GF-D8 (cell line): ENCODE results near the gene GPR132.
A peak's percentile ranks its signal among the peaks of the same experiment; 100 is the strongest.

Experiments
- DNase-seq: peaks from one replicate; lab custom pipeline; 2025; lab: John Stamatoyannopoulos, UW

The GPR132 gene

GRCh38 chr14:105020815-105021655, 44.2 kb downstream of the GPR132 start, which contains the start of gene CDCA4:
Gene CDCA4 (minus strand): TSS chr14:105021083. CDS start chr14:105011929, 9,154 bp downstream.
- peak; percentile 85 for DNase-seq

- no peak for DNase-seq
Measured at GRCh38 chr14:105019861-105020814, 45.1 kb downstream of the GPR132 start.

GRCh38 chr14:105018414-105018813, 46.8 kb downstream of the GPR132 start:
- no peak for DNase-seq

- DNase-seq, result no peak
Measured at GRCh38 chr14:105015905-105016304, 49.3 kb downstream of the GPR132 start.

GRCh38 chr14:105015242-105015641, 50.0 kb downstream of the GPR132 start:
- no peak for DNase-seq

GRCh38 chr14:105014631-105015030, 50.6 kb downstream of the GPR132 start:
- DNase-seq, result no peak

- DNase-seq, result no peak
Measured at GRCh38 chr14:105014032-105014431, 51.2 kb downstream of the GPR132 start.

GRCh38 chr14:105013150-105013785, 52.0 kb downstream of the GPR132 start:
- no peak for DNase-seq

GRCh38 chr14:105012171-105012985, 52.9 kb downstream of the GPR132 start:
- DNase-seq, result no peak

GRCh38 chr14:105011312-105011990, 53.8 kb downstream of the GPR132 start:
- no peak for DNase-seq

- no peak for DNase-seq
Measured at GRCh38 chr14:105010891-105011291, 54.3 kb downstream of the GPR132 start.

GRCh38 chr14:105010106-105010505, 55.1 kb downstream of the GPR132 start:
- DNase-seq, result no peak

GRCh38 chr14:105007593-105008264, 57.5 kb downstream of the GPR132 start:
- DNase-seq, result no peak

GRCh38 chr14:105006831-105007592, 58.2 kb downstream of the GPR132 start:
- no peak for DNase-seq

- no peak for DNase-seq
Measured at GRCh38 chr14:105005929-105006830, 59.0 kb downstream of the GPR132 start.

- DNase-seq, result no peak
Measured at GRCh38 chr14:105005329-105005928, 59.8 kb downstream of the GPR132 start.
